ENCODE results near the gene PDE3A.

PDE3A gene

GRCh38 chr12:20495997-20496396 lies 127.7 kb downstream of the PDE3A start:
- DNase-seq (ENCODE audit: low spot score), result no peak

GRCh38 chr12:20497707-20498106 lies 129.4 kb downstream of the PDE3A start:
- no peak for DNase-seq (ENCODE audit: low spot score)

GRCh38 chr12:20501958-20502357 lies 133.6 kb downstream of the PDE3A start:
- DNase-seq (ENCODE audit: low spot score), result no peak

GRCh38 chr12:20503858-20504257 lies 135.5 kb downstream of the PDE3A start:
- DNase-seq (ENCODE audit: low spot score), result no peak

GRCh38 chr12:20505056-20505455 lies 136.7 kb downstream of the PDE3A start:
- DNase-seq (ENCODE audit: low spot score), result no peak

GRCh38 chr12:20507056-20507455 lies 138.7 kb downstream of the PDE3A start:
- DNase-seq (ENCODE audit: low spot score), result no peak

GRCh38 chr12:20507711-20508110 lies 139.4 kb downstream of the PDE3A start:
- DNase-seq (ENCODE audit: low spot score), result no peak

GRCh38 chr12:20508359-20508758 lies 140.0 kb downstream of the PDE3A start:
- no peak for DNase-seq (ENCODE audit: low spot score)

- no peak for DNase-seq (ENCODE audit: low spot score)
Measured at GRCh38 chr12:20508962-20509361, 140.6 kb downstream of the PDE3A start.

GRCh38 chr12:20510811-20511210 lies 142.5 kb downstream of the PDE3A start:
- DNase-seq (ENCODE audit: low spot score), result no peak

- DNase-seq (ENCODE audit: low spot score), result no peak
Measured at GRCh38 chr12:20513189-20513588, 144.9 kb downstream of the PDE3A start.

GRCh38 chr12:20514598-20514997 lies 146.3 kb downstream of the PDE3A start:
- DNase-seq (ENCODE audit: low spot score), result no peak

GRCh38 chr12:20520532-20520931 lies 152.2 kb downstream of the PDE3A start:
- DNase-seq (ENCODE audit: low spot score), result peak; percentile 21

- DNase-seq (ENCODE audit: low spot score), result no peak
Measured at GRCh38 chr12:20523658-20524057, 155.3 kb downstream of the PDE3A start.

- no peak for DNase-seq (ENCODE audit: low spot score)
Measured at GRCh38 chr12:20524113-20524512, 155.8 kb downstream of the PDE3A start.

GRCh38 chr12:20525064-20525610 lies 156.8 kb downstream of the PDE3A start:
- DNase-seq (ENCODE audit: low spot score), result no peak

- peak; percentile 62 for DNase-seq (ENCODE audit: low spot score)
Measured at GRCh38 chr12:20527417-20528163, 159.3 kb downstream of the PDE3A start.

GRCh38 chr12:20528208-20528607 lies 159.9 kb downstream of the PDE3A start:
- DNase-seq (ENCODE audit: low spot score), result no peak

- DNase-seq (ENCODE audit: low spot score), result no peak
Measured at GRCh38 chr12:20546267-20546666, 177.9 kb downstream of the PDE3A start.

- peak; percentile 24 for DNase-seq (ENCODE audit: low spot score)
Measured at GRCh38 chr12:20547816-20548575, 179.7 kb downstream of the PDE3A start.

GRCh38 chr12:20548611-20549010 lies 180.3 kb downstream of the PDE3A start:
- DNase-seq (ENCODE audit: low spot score), result no peak

GRCh38 chr12:20549108-20549719 lies 180.9 kb downstream of the PDE3A start:
- DNase-seq (ENCODE audit: low spot score), result peak; percentile 53
